GM15510 (cell line): ENCODE data around the gene RBM20.

Experiments
- POLR2A ChIP-seq: IDR thresholded peaks from 3 replicates; pipeline ENCODE4 v1.6.1; 2011; ENCODE audit warnings: borderline replicate concordance; ENCODE audit not compliant: insufficient read length; ENCODE audit errors: extremely low read depth

Gene RBM20

DNA sequence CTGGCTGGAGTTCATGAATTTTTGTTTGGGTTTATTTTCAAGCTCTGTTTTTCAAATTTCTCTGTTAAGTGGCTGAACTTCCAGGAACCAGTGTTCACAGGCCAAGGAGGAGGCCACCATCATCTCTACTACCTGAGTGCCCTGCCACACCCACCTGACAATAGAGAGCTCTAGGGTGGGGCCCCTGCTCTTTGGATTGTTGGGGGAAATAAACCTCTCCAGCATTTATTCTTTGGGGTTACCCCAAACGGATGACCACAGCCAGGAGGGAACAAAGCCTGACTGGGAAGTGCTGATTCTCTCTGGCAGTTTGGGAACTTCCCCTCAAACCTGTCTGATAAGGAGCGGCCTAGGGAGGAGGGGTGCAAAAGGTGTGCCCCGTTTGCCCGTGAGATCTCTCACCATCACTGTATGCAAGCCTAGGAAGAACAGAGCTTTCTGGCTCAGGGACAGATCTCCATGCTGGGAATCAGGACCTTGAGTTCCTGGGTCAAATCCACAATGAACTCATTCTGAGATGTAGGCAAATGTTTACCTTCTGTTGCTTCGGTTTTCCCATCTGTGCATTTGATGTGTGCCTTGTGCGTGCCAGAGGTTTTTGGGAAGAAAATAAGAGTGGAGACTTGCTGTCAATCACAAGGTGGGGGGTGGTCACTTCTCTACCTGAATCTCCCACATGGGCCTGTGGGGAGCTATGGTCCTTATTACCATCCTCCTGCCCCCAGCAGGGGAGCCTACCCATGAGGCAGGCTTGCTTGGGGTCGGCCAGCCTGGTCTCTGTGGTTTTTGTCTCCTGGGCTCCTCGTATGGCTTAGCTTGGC is 199.9 kb downstream of the RBM20 start:
- TF ChIP-seq POLR2A: no peak

DNA sequence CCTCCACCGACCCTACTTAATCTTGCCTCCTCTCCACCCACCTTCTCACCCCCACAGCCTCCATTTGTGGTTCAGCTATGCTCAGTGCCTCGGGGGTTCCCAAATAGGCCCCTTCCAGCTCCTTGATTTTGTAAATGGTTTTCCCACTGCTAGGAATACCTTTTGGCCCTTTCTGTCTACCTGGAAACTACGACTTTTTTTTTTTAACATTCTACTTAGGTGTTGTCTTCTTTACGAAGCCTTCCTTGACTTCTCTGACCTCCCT is 200.4 kb downstream of the RBM20 start:
- no peak for TF ChIP-seq POLR2A

DNA sequence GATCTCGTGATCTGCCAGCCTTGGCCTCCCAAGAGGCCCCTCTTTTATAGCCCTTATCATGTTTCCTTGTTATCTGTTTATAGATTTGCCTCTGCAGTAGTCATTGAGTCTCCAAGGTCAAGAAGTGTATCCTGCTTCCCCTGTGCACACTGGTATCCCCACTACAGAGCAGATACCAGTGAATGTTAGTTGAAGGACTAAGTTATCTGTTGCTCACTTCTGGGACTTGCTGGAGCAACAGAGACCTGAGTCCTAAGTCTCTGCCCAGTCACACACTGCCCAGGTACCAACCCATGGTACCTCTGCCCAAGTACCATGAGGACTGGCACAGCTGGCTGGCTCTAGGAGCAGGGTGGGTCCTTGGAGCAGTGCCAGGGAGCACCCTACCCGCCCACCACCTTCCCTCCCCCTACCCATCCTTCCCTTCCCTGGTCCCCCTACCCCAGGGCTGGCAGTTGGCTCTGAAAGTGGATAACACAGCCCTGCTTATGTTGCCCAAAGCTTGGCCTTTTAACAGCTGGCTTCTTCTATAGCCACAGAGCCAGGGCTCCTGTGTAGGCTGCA is 201.1 kb downstream of the RBM20 start:
- TF ChIP-seq POLR2A: no peak

DNA sequence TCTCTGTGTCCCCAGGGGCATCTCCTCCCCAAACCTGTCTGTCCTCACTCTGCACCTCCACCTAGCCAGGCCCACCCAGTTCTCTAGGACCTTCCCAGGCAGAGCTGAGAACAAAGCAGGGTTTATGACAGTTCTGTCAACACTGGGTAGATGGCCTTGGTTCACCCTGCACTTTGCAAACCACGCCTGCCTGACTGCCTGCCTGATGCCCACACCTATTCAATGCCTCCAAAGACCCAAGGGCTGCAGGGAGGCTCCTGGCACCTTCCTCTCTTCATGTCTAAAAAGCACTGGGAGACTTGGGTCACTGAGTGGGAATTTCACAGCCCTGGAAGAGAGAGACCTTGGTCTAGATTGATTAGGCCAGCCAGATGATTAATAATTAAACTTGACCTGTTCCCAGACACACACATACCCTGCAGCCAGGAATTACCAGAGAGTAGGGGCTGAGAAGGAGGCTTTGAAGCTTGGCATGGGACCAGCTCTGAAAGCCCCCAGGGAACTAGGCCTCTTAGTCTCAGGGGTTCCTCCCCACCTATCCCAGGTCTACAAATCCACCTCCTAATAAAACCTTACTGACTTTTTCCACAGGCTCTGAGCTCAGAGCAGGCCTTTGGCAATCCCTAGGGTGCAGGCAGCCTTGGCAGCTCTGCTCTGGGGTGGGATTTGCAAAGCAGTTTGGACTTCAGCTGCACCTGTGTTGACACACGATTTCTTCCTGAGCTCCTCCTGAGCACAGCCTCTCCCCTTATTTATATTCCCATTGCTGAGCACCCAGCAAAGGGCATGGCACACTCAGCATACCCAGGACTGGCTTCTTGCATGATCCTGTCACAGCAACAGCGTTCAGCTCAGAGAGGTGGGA is 201.9 kb downstream of the RBM20 start:
- no peak for TF ChIP-seq POLR2A

DNA sequence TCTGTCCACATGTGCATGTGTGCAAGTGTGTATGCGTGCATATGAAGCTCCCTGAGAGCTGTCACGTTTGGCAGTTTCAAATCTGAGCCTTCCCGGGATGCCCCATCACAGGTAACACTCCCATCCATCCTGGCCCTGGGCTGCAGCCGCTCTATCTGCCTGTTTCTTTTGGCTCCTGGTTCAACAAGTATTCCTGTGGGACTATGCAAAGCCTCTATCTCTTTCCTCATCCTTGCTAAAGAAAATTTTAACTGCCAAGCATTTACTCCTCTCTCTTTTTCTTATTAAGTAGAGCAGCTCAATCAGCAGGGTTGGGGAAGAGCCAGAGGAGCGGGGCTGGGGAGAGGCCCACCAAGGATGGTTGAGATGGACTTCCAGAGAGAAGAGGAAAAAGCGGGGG is 203.2 kb downstream of the RBM20 start:
- no peak for TF ChIP-seq POLR2A

DNA sequence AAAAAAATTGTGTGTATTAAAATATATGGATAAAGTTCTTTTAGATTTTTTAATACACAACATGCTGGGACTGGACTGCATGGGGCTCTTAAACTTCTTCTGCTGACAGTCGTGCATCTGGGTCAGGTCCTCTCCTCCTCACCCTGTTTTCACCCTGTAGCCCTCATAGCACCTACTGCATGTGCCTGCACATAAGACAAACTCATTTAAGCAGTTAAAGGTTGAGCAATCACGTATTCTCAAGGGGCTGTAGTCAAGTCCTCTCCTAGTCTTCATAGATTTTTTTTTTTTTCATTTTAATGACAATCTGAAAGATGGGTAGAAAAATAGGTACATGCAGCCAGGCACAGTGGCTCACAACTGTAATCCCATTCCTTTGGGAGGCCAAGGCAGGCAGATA is 204.0 kb downstream of the RBM20 start:
- TF ChIP-seq POLR2A: no peak

DNA sequence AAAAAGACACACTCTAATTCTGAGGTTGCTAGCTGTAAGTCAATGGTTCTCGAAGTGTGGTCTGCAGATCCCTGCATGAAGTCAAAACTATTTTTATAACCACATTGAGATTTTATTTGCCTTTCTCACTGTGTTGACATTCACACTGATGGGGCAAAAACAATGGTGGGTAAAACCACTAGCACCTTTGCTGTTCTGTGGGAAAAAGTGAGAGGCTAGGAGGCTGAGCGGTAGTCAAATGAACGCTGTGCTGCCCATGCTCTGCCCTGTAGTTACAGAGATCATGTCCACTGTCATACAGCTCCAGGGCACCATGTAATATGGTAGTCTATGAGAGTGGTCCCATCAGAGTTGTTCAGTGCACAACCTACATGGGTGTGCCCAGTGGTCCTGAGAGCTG is 206.0 kb downstream of the RBM20 start:
- no peak for TF ChIP-seq POLR2A

DNA sequence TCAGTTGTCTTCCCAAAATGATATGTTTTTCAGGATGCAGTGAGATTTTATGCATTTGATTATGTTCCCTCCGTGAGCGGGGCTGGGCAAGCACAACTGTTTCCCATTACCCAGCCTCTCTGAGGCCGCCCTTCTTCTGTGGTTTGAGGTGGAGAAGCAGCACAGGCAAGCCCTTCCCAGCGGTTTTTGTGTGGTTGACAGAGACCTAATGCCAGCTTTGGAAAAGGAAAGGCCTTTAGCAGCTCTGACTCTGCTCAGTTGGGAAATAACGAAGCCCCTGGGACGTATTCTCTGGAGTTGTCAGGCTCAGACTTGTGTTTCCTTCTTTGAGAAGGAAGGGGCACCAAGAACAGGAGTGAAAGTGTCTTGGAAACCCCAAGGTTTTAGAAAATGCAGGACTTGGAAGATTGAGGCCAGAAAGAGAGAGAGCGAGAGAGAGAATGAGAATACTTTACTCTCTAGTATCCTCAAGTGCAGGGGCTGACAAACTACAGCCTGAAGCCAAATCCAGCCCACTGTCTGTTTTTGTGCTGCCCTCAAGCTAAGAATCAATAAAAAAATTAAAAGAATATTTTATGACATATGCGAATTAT is 207.0 kb downstream of the RBM20 start:
- TF ChIP-seq POLR2A: no peak

DNA sequence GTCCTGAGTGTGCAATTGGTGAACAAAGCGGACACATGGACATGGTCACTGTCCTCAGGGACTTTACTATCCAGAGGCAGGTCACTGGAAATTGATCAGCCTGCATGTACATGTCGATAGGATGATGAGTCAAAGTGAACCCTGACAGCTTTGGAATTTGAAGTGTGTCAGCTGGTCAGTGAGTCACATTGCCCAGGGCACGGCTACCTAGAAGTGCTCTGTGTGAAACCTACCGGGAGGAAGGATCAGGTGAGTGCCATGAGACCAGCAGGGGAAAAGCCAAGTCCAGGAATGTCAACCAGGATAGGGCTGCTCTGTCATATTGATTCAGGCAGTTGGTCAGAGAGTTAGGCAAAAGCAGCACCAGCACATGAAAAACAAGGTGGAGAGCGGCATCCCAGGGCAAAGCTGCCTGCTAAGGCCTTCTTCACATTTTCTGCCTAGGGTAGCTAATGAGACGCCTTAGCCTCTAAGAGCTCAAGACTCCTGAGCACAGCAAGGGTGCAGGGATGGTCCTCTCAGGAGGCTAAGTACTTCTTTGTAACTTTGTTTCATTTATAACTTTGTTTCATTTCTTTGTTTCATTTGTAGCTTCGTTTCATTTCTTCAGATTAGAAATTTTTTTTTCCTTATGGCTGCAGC is 208.2 kb downstream of the RBM20 start:
- no peak for TF ChIP-seq POLR2A

DNA sequence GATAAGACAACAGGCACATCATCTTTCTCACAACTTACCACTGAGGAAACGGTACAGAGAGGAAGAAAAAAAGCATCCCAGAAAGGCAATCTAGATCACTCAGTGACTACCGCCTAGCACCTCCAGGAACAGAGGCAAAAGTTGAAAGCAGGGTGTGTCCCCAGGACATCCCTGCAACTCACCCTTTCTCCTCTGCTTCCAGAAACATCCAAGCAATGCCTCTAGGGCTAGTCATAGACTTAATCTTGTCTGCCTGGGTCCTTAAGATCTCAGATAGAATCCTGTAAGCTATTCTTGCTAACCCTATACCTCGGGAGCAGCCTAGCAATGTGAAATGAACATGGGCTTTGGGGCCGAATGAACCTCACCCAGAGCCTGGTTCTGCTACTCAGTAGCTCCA is 208.8 kb downstream of the RBM20 start:
- no peak for TF ChIP-seq POLR2A

DNA sequence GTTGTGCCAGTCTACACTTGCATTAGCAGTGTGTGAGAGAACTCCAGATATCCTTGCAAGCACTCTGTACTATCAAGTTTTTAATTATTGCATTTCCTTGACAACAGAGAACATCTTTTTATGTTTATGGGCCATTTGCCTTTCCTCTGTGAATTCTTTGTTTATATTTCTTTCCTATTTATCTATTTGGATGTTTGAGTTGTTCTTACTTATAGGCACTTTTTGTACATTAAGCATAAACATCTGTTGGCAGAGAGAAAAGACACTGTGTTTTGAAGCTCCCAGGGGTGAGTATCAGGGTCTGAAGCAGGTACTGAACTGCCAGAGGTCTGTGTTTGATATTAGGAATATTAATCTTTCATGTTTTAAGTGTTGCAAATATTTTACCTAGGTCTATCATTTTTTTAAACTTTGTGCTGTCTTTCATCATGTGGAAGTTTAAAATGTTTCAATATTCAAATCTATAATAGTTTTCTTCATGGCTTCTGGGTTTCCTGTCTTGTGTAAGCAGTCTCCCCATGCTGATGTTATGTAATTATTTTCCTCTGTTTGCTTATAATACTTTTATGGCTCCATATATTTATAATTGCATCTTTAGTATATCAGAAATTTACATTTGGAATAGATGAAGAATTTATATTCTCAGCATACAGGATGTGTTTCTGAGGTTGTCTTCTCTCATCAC is 209.9 kb downstream of the RBM20 start:
- no peak for TF ChIP-seq POLR2A

DNA sequence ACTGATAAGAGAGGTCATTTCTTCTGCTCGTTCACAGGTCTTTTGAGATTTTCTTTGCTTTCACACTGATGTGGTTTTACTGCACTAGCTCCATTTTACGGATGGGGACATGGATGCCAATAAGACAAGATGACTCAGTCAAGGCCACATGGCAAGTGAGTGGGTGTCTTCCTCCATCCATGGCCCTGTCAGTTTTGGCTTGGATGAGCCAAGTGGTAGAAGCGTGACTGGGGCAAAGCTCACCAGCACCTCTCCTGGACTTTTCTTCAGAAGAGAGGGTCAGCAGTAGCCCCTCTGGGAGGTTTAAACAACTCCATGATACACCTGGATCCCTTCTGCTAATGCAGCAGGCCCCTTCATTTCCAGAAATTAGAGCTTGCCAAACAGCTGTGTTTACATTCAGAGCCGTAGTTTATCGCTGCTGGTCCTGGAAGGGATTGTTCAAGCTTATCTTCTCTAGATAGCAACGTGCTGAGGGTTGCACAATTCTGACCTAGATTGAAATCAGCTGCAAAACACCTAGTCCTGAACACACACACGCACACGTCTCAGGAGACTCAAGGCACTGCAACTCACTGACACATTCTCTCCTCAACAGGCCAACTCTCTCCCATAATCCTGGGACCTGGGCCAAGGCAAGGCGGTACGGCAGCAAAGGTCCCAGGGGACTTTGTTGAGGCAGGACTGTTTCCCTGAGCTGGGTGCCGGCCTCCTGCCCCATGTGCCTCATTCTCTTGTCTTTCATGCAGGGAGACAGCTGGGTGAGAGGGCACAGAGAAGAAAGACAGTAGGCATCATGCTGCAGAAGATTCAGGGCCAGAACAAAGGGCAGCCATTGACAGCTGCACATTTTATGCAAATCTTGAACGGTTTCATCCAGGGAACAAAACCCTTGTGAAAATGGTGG is 213.4 kb downstream of the RBM20 start:
- no peak for TF ChIP-seq POLR2A

DNA sequence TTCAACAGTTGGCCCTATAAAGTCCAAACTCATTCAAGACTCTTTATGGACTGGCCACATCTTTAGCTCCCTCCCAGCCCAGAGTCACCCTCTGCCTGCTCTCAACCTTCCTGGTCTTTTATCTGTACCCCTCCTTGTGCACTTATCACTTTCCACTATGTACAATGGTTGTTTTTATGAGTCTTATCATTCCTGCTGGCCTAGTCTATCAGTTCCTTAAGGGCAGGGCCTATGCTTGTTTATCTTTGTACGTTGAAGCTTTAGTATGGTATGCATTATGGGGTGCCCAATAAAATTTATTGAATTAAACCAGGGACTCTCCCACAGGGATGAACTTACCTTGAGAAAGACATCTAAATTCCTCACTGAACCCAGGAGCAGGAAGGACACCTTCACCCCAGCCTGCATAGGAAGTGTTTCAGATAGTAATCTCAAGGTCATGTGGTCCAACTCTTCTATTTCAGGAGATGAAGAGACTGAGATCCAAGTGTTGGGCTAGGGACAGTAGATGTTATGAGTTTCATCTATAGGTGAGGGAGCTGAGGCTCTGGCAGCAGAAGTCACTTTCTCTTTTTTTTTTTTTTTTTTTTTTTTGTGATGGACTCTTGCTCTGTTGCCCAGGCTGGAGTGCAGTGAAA is 214.3 kb downstream of the RBM20 start:
- no peak for TF ChIP-seq POLR2A

DNA sequence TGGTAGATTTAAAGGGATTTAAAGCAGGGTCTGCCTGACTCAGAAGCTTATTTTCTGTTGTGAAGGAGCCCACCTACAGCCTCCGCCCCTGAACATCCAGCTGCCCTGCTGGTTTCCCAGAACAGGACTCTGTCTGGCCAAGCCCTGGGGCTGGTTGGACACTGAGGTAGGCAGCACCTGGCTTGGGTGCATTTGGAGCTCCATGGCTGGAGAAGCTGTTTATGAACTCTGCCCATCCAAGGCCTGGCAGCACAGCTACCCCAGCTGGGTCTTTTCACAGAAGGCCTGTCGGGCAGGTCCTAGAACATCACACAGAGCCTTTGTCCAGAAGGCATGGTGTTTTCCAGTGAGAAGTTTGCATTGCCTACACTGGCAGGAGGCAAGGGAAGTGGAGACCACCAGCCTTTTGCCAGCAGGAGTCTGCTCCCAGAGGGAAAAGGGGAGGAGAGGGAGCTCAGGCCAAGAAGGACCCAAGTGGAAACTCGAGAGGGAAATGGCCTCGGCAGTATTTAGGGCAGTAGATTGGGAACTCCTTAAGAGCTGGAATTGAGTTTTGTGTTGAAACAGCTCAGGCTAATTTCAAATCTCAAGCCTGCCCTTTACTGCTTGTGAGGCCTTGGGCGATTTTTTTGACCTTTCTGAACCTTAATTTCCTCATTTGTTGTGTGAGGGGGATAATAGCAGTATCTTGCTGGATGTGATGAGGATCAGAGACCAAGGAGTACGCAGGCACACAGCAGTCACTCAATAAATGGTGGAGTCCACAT is 215.3 kb downstream of the RBM20 start:
- no peak for TF ChIP-seq POLR2A
